ENCODE results near the gene PELI1.

Gene PELI1

DNA sequence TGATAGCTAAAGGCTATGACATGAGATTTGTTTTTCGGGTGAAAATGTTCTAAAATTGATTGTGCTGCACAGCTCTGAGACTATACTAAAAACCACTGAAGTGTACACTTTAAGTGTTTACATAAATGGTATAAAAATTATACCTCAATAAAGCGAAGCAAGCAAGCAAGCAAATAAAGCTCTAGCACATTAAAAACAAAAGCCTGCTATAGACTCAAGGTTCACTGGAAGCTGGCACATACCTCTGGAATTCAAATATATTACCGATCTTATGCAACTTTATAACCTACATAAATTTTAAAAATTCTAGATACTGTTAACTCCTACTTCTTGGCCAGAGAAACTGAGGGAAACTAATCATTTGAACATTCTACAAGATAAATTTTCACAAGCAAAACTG lies 20.1 kb downstream of the PELI1 start:
- Histone ChIP-seq H3K4me3 (ENCODE audit: low read depth, low read length) (no peak overlapping the region), H3K27ac (ENCODE audit: low read depth, low read length) (no peak overlapping the region), H3K79me2 (ENCODE audit: control insufficient read depth, insufficient read depth, low read length, unreplicated experiment) (peaks cover 4% of the 10 kb centered on the region), H3K4me1 (ENCODE audit: control insufficient read depth, insufficient read depth, low read length, unreplicated experiment) (peaks cover 6% of the 10 kb centered on the region), H3K27me3 (ENCODE audit: insufficient read depth, low read length) (no peaks in the 10 kb centered on the region), H2AFZ (ENCODE audit: low read length, unreplicated experiment) (no peak overlapping the region), H3K36me3 (ENCODE audit: insufficient read depth, low read length) (no peaks in the 10 kb centered on the region)

DNA sequence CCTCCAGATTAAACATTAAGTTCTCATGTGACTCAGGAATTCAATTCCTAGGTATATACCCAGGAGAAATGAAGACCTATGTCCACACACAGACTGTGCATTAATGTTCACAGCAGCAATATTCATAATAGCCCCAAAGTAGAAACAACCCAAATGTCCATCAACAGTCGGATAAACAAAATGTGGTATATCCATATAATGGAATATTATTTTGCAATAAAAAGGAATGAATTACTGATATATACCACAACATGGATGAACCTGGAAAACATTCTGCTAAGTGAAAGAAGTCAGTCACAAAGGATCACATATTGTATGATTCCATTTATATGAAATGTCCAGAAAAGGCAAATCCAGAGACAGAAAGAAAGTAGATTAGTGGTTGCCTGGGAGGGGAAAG lies 20.5 kb downstream of the PELI1 start:
- Histone ChIP-seq H3K36me3 (ENCODE audit: insufficient read depth, low read length) (no peaks in the 10 kb centered on the region), H3K79me2 (ENCODE audit: control insufficient read depth, insufficient read depth, low read length, unreplicated experiment) (peaks cover 4% of the 10 kb centered on the region)

DNA sequence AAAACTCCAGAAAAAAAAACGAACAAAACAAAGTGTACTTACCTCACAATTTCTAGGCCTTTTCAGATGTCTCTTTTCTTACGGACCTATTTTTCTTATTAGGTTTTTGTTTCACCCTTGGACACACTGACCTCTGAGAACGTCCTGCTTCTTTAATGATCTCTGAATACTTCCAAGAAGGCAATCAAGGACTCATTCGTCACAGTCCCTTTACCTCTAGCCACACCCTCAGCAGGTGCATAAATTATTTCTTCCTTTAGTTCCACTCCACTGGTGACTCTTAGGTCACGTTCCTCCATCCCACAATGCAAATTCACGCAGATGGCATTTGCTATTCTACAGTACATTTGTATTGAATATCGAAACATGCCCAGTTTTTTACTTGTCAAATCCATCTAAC lies 21.9 kb downstream of the PELI1 start:
- Histone ChIP-seq H3K79me2 (ENCODE audit: control insufficient read depth, insufficient read depth, low read length, unreplicated experiment) (peaks cover 4% of the 10 kb centered on the region), H3K4me1 (ENCODE audit: control insufficient read depth, insufficient read depth, low read length, unreplicated experiment) (no peaks in the 10 kb centered on the region), H3K27me3 (ENCODE audit: insufficient read depth, low read length) (no peaks in the 10 kb centered on the region), H2AFZ (ENCODE audit: low read length, unreplicated experiment) (no peak overlapping the region), H3K36me3 (ENCODE audit: insufficient read depth, low read length) (no peaks in the 10 kb centered on the region), H3K27ac (ENCODE audit: low read depth, low read length) (no peak overlapping the region), H3K4me3 (ENCODE audit: low read depth, low read length) (no peak overlapping the region)

More for the DNA sequence above, 20.5 kb downstream of the PELI1 start:
- H3K4me1 ChIP-seq (ENCODE audit: control insufficient read depth, insufficient read depth, low read length, unreplicated experiment), result peaks cover 1% of the 10 kb centered on the region
- no peaks in the 10 kb centered on the region for H3K27me3 ChIP-seq (ENCODE audit: insufficient read depth, low read length)
- no peak overlapping the region for H3K4me3 ChIP-seq (ENCODE audit: low read depth, low read length)
- H2AFZ ChIP-seq (ENCODE audit: low read length, unreplicated experiment), result no peak overlapping the region
- H3K27ac ChIP-seq (ENCODE audit: low read depth, low read length), result no peak overlapping the region

DNA sequence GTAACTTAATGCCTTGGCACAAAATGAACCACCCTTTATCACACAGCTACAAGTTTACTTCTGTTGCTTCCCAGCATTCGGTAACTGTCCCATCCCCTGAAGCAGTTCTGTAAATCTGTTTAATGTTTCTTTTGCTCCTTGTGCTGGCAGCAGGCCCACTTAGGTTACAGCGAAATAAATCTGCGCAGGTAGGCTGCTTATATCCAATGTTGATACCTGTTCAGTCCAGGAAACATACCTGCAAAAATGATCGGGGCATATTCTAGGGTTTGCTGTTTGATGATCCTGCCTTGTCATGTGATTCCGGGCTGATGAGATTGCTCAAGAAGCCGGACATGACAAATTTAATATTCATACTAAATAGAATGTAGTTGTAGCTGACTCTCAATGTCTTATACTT lies 23.3 kb downstream of the PELI1 start:
- Histone ChIP-seq H2AFZ (ENCODE audit: low read length, unreplicated experiment) (peak overlapping the region; percentile 57), H3K27me3 (ENCODE audit: insufficient read depth, low read length) (no peaks in the 10 kb centered on the region), H3K79me2 (ENCODE audit: control insufficient read depth, insufficient read depth, low read length, unreplicated experiment) (peaks cover 4% of the 10 kb centered on the region), H3K27ac (ENCODE audit: low read depth, low read length) (peak overlapping the region; percentile 19; the same call in 1 of the 2 replicates), H3K4me1 (ENCODE audit: control insufficient read depth, insufficient read depth, low read length, unreplicated experiment) (peaks cover 7% of the 10 kb centered on the region), H3K4me3 (ENCODE audit: low read depth, low read length) (no peak overlapping the region), H3K36me3 (ENCODE audit: insufficient read depth, low read length) (no peaks in the 10 kb centered on the region)

DNA sequence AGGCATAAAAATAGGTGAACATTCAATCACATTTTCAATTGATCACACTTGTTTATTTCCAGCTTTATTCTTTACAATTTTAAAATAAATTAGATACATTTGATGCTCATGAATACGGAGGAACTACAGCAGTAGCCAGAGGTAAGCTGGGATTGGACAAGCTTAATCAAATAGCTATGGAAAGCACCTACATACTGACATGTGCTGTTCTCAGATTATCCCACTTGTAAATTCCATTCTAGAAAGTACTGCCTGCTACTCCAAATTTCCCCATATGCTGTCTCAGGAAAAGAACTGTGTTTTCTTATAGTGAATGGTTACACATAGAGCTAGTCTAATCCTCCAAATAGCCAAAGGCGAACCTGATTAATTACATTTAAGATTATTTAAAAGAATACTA lies 24.2 kb downstream of the PELI1 start:
- Histone ChIP-seq H3K4me1 (ENCODE audit: control insufficient read depth, insufficient read depth, low read length, unreplicated experiment) (peaks cover 16% of the 10 kb centered on the region), H3K27me3 (ENCODE audit: insufficient read depth, low read length) (no peaks in the 10 kb centered on the region), H3K4me3 (ENCODE audit: low read depth, low read length) (no peak overlapping the region), H2AFZ (ENCODE audit: low read length, unreplicated experiment) (no peak overlapping the region), H3K27ac (ENCODE audit: low read depth, low read length) (no peak overlapping the region), H3K79me2 (ENCODE audit: control insufficient read depth, insufficient read depth, low read length, unreplicated experiment) (peaks cover 4% of the 10 kb centered on the region), H3K36me3 (ENCODE audit: insufficient read depth, low read length) (no peaks in the 10 kb centered on the region)

DNA sequence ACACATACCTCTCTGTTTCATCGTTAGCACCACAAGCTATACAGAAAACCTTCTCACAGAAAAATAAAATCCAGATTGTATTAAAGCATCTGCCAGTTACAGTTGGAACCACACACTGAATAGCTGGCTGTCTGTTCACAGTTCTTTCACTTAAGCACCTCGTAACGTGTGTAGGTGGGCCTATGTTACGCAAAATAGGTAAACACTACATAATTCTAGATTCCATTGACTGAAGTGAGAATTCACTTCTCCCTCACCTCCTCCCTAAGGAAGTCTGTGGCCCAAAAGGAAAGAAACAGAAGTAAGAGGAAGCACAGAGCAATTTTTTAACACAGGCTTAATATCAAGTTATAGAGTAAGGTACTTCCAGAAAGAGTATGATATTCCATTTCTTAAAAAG lies 24.9 kb downstream of the PELI1 start:
- H3K4me1 ChIP-seq (ENCODE audit: control insufficient read depth, insufficient read depth, low read length, unreplicated experiment), result peaks cover 22% of the 10 kb centered on the region
- H3K79me2 ChIP-seq (ENCODE audit: control insufficient read depth, insufficient read depth, low read length, unreplicated experiment), result peaks cover 2% of the 10 kb centered on the region
- no peaks in the 10 kb centered on the region for H3K36me3 ChIP-seq (ENCODE audit: insufficient read depth, low read length)
- no peak overlapping the region for H3K27ac ChIP-seq (ENCODE audit: low read depth, low read length)
- H3K27me3 ChIP-seq (ENCODE audit: insufficient read depth, low read length), result no peaks in the 10 kb centered on the region
- H2AFZ ChIP-seq (ENCODE audit: low read length, unreplicated experiment), result no peak overlapping the region
- no peak overlapping the region for H3K4me3 ChIP-seq (ENCODE audit: low read depth, low read length)

DNA sequence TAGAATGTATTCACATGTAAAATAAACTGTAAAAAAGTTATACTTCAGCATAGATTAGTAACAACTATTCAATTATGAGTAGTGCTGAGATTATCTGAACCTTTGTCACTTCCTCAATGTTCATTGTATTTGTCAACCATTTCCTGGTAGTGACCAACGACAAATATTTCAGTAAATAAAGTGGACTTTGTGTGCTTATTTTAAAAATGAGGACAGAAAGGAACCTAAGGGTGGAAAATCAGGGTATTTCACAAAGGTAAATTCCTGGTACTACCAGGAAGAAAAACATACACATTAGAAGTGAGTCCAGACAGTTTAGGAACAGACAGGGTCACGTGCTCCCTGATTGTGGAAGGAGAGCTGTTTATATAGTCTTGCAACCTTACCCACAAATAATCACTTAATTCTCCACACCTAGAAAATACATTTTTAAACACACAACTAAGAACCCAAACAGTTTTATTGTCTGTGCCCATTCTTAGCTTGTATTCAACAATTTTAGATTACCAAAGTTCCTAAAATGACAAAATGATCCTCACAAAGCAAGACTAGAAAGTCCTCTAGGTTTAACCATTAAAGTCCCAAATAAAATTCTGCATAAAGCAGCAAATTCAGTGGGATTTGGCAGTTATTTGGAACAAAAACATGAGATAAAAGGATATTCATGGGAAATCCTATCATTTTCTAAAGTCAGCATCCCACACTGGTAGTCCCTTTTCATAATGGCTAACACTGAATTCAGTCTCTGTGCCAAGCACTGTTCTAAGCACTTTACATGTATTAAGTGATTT lies 28.2 kb downstream of the PELI1 start:
- no peaks in the 10 kb centered on the region for H3K36me3 ChIP-seq (ENCODE audit: insufficient read depth, low read length)
- peaks cover 4% of the 10 kb centered on the region for H3K79me2 ChIP-seq (ENCODE audit: control insufficient read depth, insufficient read depth, low read length, unreplicated experiment)
- peak overlapping the region; percentile 4; the same call in 1 of the 2 replicates for H3K27ac ChIP-seq (ENCODE audit: low read depth, low read length)
- H3K27me3 ChIP-seq (ENCODE audit: insufficient read depth, low read length), result no peaks in the 10 kb centered on the region
- H3K4me1 ChIP-seq (ENCODE audit: control insufficient read depth, insufficient read depth, low read length, unreplicated experiment), result peaks cover 32% of the 10 kb centered on the region
- peak overlapping the region; percentile 11; the same call in 1 of the 2 replicates for H3K4me3 ChIP-seq (ENCODE audit: low read depth, low read length)
- H2AFZ ChIP-seq (ENCODE audit: low read length, unreplicated experiment), result no peak overlapping the region

DNA sequence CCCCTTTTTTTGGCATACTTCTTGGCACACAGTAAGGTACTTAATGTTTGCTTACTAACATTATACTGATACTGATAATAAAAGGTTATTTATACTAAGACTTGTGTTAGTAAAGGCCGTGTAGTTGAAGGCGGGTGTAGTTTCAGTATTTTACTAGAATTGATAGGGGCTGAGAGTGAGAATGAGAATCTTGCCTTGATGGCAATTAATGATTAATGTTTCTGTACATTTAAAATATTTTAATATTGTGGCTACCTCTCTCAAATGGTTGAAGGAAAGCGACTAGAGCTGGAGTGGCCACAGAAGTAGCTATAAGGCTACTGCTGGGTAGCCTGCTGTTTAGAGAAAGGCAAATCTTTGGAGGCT lies 29.3 kb downstream of the PELI1 start:
- Histone ChIP-seq H3K27me3 (ENCODE audit: insufficient read depth, low read length) (no peaks in the 10 kb centered on the region), H2AFZ (ENCODE audit: low read length, unreplicated experiment) (no peak overlapping the region), H3K36me3 (ENCODE audit: insufficient read depth, low read length) (no peaks in the 10 kb centered on the region), H3K4me3 (ENCODE audit: low read depth, low read length) (no peak overlapping the region), H3K27ac (ENCODE audit: low read depth, low read length) (0 out of 2 replicates have a peak overlapping the region, but pooled peaks have one; percentile 70), H3K79me2 (ENCODE audit: control insufficient read depth, insufficient read depth, low read length, unreplicated experiment) (peaks cover 4% of the 10 kb centered on the region), H3K4me1 (ENCODE audit: control insufficient read depth, insufficient read depth, low read length, unreplicated experiment) (peaks cover 32% of the 10 kb centered on the region)

DNA sequence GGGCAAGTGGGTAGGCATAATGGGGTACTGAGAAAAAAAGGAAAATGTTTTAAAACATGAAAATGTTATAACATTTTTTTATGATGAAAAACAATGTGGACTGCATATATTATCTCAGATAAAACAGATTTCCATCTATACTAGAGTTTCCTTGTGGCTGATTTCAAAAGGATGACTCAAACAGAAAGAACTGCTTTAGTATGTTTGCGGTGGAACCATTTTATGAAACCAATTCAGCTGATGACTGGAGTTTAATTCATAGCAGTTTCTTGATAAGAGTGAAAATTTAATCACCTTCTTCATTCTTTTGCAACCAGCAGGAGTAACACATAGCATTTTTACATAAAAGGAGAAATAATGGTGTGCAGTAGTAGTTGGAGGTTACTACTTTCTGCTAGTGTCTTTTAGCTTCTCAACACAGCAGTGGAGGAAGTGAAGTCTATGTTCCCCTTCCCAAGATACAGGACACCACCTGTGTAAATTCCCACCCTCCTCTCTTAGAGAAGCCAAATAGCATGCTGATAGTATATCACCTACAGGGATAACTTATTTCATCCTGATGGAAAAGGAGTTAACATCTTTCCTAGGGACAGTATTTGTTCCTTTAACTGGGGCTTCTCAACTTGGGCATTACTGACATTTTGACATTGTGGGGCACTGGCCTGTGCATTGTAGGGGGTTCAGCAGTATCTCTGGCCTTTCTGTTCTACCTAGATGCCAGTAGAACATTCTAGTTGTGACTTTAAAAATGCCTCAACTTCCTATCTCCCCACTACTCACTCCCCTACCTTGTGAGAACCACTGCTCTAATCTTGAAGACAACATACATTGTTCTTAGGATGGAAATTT lies 29.9 kb downstream of the PELI1 start:
- Histone ChIP-seq H3K36me3 (ENCODE audit: insufficient read depth, low read length) (no peaks in the 10 kb centered on the region), H3K79me2 (ENCODE audit: control insufficient read depth, insufficient read depth, low read length, unreplicated experiment) (peaks cover 4% of the 10 kb centered on the region), H3K4me3 (ENCODE audit: low read depth, low read length) (peak overlapping the region; percentile 37), H3K27ac (ENCODE audit: low read depth, low read length) (peak overlapping the region; percentile 70), H3K27me3 (ENCODE audit: insufficient read depth, low read length) (no peaks in the 10 kb centered on the region), H3K4me1 (ENCODE audit: control insufficient read depth, insufficient read depth, low read length, unreplicated experiment) (peaks cover 32% of the 10 kb centered on the region), H2AFZ (ENCODE audit: low read length, unreplicated experiment) (peak overlapping the region; percentile 81)

DNA sequence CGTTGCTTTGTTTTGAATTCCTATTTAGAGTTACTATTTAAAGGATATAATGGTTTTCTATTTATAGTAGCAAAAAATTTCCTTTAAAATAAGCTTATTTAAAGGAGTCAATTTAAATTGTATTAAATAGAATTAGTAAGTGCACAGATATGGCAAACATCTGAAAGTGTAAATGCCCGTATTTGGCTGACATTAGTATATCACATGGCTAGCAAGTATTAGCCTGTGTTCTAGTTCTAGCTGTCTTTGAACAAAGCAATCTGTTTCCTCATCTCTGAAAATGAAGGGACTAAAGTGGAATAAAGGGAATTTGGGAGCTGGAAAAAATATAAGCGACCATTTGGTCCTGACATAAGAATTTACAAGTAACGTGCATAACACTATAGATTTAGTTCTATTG lies 32.2 kb downstream of the PELI1 start:
- Histone ChIP-seq H3K4me1 (ENCODE audit: control insufficient read depth, insufficient read depth, low read length, unreplicated experiment) (peaks cover 32% of the 10 kb centered on the region), H3K79me2 (ENCODE audit: control insufficient read depth, insufficient read depth, low read length, unreplicated experiment) (peaks cover 7% of the 10 kb centered on the region), H3K27me3 (ENCODE audit: insufficient read depth, low read length) (no peaks in the 10 kb centered on the region), H3K27ac (ENCODE audit: low read depth, low read length) (no peak overlapping the region), H2AFZ (ENCODE audit: low read length, unreplicated experiment) (no peak overlapping the region), H3K4me3 (ENCODE audit: low read depth, low read length) (no peak overlapping the region), H3K36me3 (ENCODE audit: insufficient read depth, low read length) (no peaks in the 10 kb centered on the region)
